HepG2 (cell line): ENCODE measurements around the gene ZNF30. TPM values are rescaled to one million over a fixed set of nuclear protein-coding genes. Genes with fewer than 3 reads are reported as not detected.

ENCODE experiments used
- BORCS8-MEF2B ChIP-seq: sonication (generic); formaldehyde crosslinking; IDR thresholded peaks from 2 replicates; pipeline ENCODE4 v1.8.0; 2022; ENCODE audit warnings: mild to moderate bottlenecking, missing genetic modification reagents
- DDIT3 ChIP-seq: sonication (generic); formaldehyde crosslinking; IDR thresholded peaks from 2 replicates; pipeline ENCODE4 v1.4.0; 2020; ENCODE audit warnings: mild to moderate bottlenecking, missing genetic modification reagents
- EP300 ChIP-seq, 3 experiments: sonication (generic) in 1 of 3; formaldehyde crosslinking in 1 of 3; IDR thresholded peaks; 2 replicates each; pipeline versions ENCODE4 v1.5.1 to v1.6.1; 2011 to 2020; ENCODE audit warnings: low read depth in 2 of 3, low read length in 2 of 3, borderline replicate concordance in 1 of 3, improper control_type of control experiment in 1 of 3, mild to moderate bottlenecking in 1 of 3, missing genetic modification reagents in 1 of 3, moderate library complexity in 1 of 3
- HMGXB4 ChIP-seq, 2 experiments: sonication (generic) in 1 of 2; formaldehyde crosslinking in 1 of 2; IDR thresholded peaks; 2 replicates each; pipeline versions ENCODE4 v1.4.0 to v1.6.1; 2018 to 2020; ENCODE audit warnings: missing genetic modification reagents in 2 of 2, borderline replicate concordance in 1 of 2, low read depth in 1 of 2, mild to moderate bottlenecking in 1 of 2, missing biosample characterization in 1 of 2
- HNF1B ChIP-seq: sonication (generic); formaldehyde crosslinking; IDR thresholded peaks from 2 replicates; pipeline ENCODE4 v1.5.1; 2020; ENCODE audit warnings: mild to moderate bottlenecking, moderate library complexity, missing genetic modification reagents
- IKZF1 ChIP-seq: fragments of 450-650 bp; IDR thresholded peaks from 2 replicates; pipeline ENCODE4 v1.7.1; 2016
- JUNB ChIP-seq: sonication (generic); formaldehyde crosslinking; IDR thresholded peaks from 2 replicates; pipeline ENCODE4 v1.8.0; 2022; ENCODE audit warnings: missing genetic modification reagents, mild to moderate bottlenecking, borderline replicate concordance
- LCORL ChIP-seq, 2 experiments: fragments of 450-650 bp in 1 of 2; sonication (generic) in 1 of 2; formaldehyde crosslinking in 1 of 2; IDR thresholded peaks; 2 replicates each; pipeline versions ENCODE4 v1.5.0 to v1.6.1; 2017 to 2020; ENCODE audit warnings: antibody characterized with exemption in 1 of 2, missing genetic modification reagents in 1 of 2
- MIXL1 ChIP-seq: IDR thresholded peaks from 2 replicates; pipeline ENCODE4 v1.6.1; 2016
- PAF1 ChIP-seq: IDR thresholded peaks from 2 replicates; pipeline ENCODE4 v1.6.1; 2016; ENCODE audit warnings: missing genetic modification reagents, missing compliant biosample characterization
- PLRG1 ChIP-seq: fragments of 450-650 bp; conservative IDR thresholded peaks from 2 replicates; pipeline ENCODE4 v1.6.1; 2016
- RXRB ChIP-seq: IDR thresholded peaks from 2 replicates; pipeline ENCODE4 v1.6.1; 2016; ENCODE audit warnings: borderline replicate concordance, missing genetic modification reagents, missing compliant biosample characterization
- TIGD3 ChIP-seq: sonication (generic); formaldehyde crosslinking; IDR thresholded peaks from 2 replicates; pipeline ENCODE4 v1.5.1; 2020; ENCODE audit warnings: mild to moderate bottlenecking, missing genetic modification reagents, borderline replicate concordance
- TP53 ChIP-seq: sonication (generic); formaldehyde crosslinking; conservative IDR thresholded peaks from 2 replicates; pipeline ENCODE4 v1.4.0; 2020; ENCODE audit warnings: missing genetic modification reagents
- ZFX ChIP-seq: sonication (generic); formaldehyde crosslinking; IDR thresholded peaks from 2 replicates; pipeline ENCODE4 v1.4.0; 2020; ENCODE audit warnings: mild to moderate bottlenecking, low read depth, missing genetic modification reagents, moderate library complexity
- ZNF263 ChIP-seq: sonication (generic); formaldehyde crosslinking; IDR thresholded peaks from 2 replicates; pipeline ENCODE4 v1.4.0; 2020; ENCODE audit warnings: missing genetic modification reagents
- ZNF704 ChIP-seq: sonication (generic); formaldehyde crosslinking; IDR thresholded peaks from 2 replicates; pipeline ENCODE4 v1.8.1; 2023; ENCODE audit warnings: mild to moderate bottlenecking, inconsistent platforms, moderate library complexity, missing genetic modification reagents, borderline replicate concordance
- ZNF879 ChIP-seq: sonication (generic); formaldehyde crosslinking; IDR thresholded peaks from 2 replicates; pipeline ENCODE4 v1.8.1; 2023; ENCODE audit warnings: missing genetic modification reagents
- polyA plus RNA-seq, 8 experiments: library from polyadenylated mRNA; depleted of rRNA in 3 of 8; stranded (reverse) in 7 of 8; unstranded in 1 of 8; fragments of >200 nt; fragmentation: Illumina TruSeq in 4 of 8; extraction: Trizol in 4 of 8; gene quantifications; 2 replicates each; pipeline versions ENCODE4 v1.2.1 to v1.2.3, GENCODE V29; 2011 to 2016; ENCODE audit warnings: low read depth in 4 of 8, missing spikeins in 1 of 8, mixed read lengths in 1 of 8; ENCODE audit not compliant: insufficient read depth in 1 of 8
- total RNA-seq, 5 experiments: library from RNA; depleted of rRNA; stranded (reverse); fragments of >200 nt; fragmentation: Illumina TruSeq; extraction: Trizol; gene quantifications; 2 replicates each; pipeline ENCODE4 v1.2.3, GENCODE V29; 2016; ENCODE audit warnings: low read depth in 1 of 5
- TF ChIP-seq, protein P1 (sequence below): sonication (generic); formaldehyde crosslinking; IDR thresholded peaks from 2 replicates; pipeline ENCODE4 v1.4.0; 2020; ENCODE audit warnings: missing genetic modification reagents

The ZNF30 gene
- total and polyA plus RNA-seq, 2 of the 13 experiments (the other 11 are each of a cell fraction or from before 2014, with no cell fraction given), result 2.3 to 4.4 TPM

- TF ChIP-seq HNF1B (CRISPR knock-in tag), result no peak
- no peak for TF ChIP-seq PLRG1
- TF ChIP-seq IKZF1, result no peak
- TF ChIP-seq TP53 (CRISPR knock-in tag), result no peak
- TF ChIP-seq RXRB (CRISPR knock-in tag), result peak; percentile 72; the same call in 1 of the 2 replicates
- no peak for TF ChIP-seq ZNF879
- TF ChIP-seq ZNF263, result no peak
- TF ChIP-seq BORCS8-MEF2B (CRISPR knock-in tag), result no peak
- no peak for TF ChIP-seq DDIT3 (CRISPR knock-in tag)
- TF ChIP-seq JUNB (CRISPR knock-in tag), result no peak
- no peak for TF ChIP-seq LCORL (IDR thresholded peaks at IDR 0.05)
- TF ChIP-seq LCORL (CRISPR knock-in tag; IDR thresholded peaks at IDR 0.05), result no peak
- TF ChIP-seq ZNF704 (CRISPR knock-in tag), result no peak
- TF ChIP-seq, protein P1, sequence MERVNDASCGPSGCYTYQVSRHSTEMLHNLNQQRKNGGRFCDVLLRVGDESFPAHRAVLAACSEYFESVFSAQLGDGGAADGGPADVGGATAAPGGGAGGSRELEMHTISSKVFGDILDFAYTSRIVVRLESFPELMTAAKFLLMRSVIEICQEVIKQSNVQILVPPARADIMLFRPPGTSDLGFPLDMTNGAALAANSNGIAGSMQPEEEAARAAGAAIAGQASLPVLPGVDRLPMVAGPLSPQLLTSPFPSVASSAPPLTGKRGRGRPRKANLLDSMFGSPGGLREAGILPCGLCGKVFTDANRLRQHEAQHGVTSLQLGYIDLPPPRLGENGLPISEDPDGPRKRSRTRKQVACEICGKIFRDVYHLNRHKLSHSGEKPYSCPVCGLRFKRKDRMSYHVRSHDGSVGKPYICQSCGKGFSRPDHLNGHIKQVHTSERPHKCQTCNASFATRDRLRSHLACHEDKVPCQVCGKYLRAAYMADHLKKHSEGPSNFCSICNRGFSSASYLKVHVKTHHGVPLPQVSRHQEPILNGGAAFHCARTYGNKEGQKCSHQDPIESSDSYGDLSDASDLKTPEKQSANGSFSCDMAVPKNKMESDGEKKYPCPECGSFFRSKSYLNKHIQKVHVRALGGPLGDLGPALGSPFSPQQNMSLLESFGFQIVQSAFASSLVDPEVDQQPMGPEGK (CRISPR knock-in tag), result 0 out of 2 replicates have a peak, but pooled peaks have one; percentile 28
- no peak for TF ChIP-seq ZFX (CRISPR knock-in tag)
- no peak for TF ChIP-seq TIGD3 (CRISPR knock-in tag)
- TF ChIP-seq HMGXB4 (CRISPR knock-in tag; IDR thresholded peaks at IDR 0.05; ENCODE audit: borderline replicate concordance in 1 of 2, low read depth in 1 of 2), result no peak
- peak; percentile 69 for TF ChIP-seq MIXL1 (CRISPR knock-in tag)
- TF ChIP-seq EP300 (IDR thresholded peaks at IDR 0.05; ENCODE audit: low read depth in 2 of 2, low read length in 2 of 2), result peak in 1 of 2 experiments; percentile 36; a peak in 1 of 4 replicates
- TF ChIP-seq EP300 (CRISPR knock-in tag; IDR thresholded peaks at IDR 0.05; ENCODE audit: borderline replicate concordance), result no peak
- TF ChIP-seq PAF1, result no peak
These were observed 35.3 kb downstream of the ZNF30 start (continued) for GRCh38 chr19:34961775-34962686.
